SK-N-SH (cell line): ENCODE measurements around the gene PCDHA11. TPM values are rescaled to one million over a fixed set of nuclear protein-coding genes. Genes with fewer than 3 reads are reported as not detected.

Source experiments
- CTCF ChIA-PET: fragments of 300-600, 350-600 bp; formaldehyde crosslinking; extraction: SDS; loops from one replicate; lab custom pipeline; 2021; lab: Yijun Ruan, JAX
- POLR2A ChIA-PET: fragments of 350-600 bp; sonication (Branson Sonifier 250); formaldehyde crosslinking; extraction: SDS; loops from one replicate; lab custom pipeline; 2020; ENCODE audit warnings: antibody characterized with exemption, inconsistent platforms; lab: Yijun Ruan, JAX
- DNase-seq: peaks from one replicate; pipeline ENCODE4 v3.0.0; 2012
- H2AFZ ChIP-seq: fragments of 200-600 bp; sonication (generic); 2 replicates; pipeline ENCODE4 v1.8.1; 2016; ENCODE audit warnings: antibody characterized with exemption, mild to moderate bottlenecking, low read depth
- H3F3A ChIP-seq: fragments of 200-600 bp; sonication (generic); replicated peaks from 2 replicates; pipeline ENCODE3; 2016; ENCODE audit warnings: antibody characterized with exemption, mild to moderate bottlenecking; ENCODE audit not compliant: insufficient read depth
- H3K27ac ChIP-seq, 2 experiments: fragments of 200-500 bp in 1 of 2; fragments of 200-600 bp in 1 of 2; sonication (Bioruptor generic) in 1 of 2; sonication (generic), shearing (Covaris generic) in 1 of 2; 2 replicates each; pipeline versions ENCODE4 v1.5.1 to v1.6.1; 2014 to 2016; ENCODE audit warnings: low read depth in 2 of 2, inconsistent platforms in 1 of 2, low read length in 1 of 2, mild to moderate bottlenecking in 1 of 2, mixed read lengths in 1 of 2
- H3K27me3 ChIP-seq: fragments of 200-600 bp; sonication (generic), shearing (Covaris generic); 2 replicates; pipeline ENCODE4 v1.6.1; 2016; ENCODE audit warnings: mixed run types; ENCODE audit not compliant: insufficient read depth
- H3K36me3 ChIP-seq, 2 experiments: fragments of 200-500 bp in 1 of 2; fragments of 200-600 bp in 1 of 2; sonication (Bioruptor generic) in 1 of 2; sonication (generic) in 1 of 2; replicated peaks in 1 of 2; 2 replicates each; pipeline versions ENCODE3 to v1.5.1; 2014 to 2016; ENCODE audit warnings: low read length in 1 of 2, mild to moderate bottlenecking in 1 of 2; ENCODE audit not compliant: insufficient read depth in 2 of 2, control insufficient read depth in 1 of 2
- H3K4me1 ChIP-seq, 2 experiments: fragments of 200-500 bp in 1 of 2; fragments of 200-600 bp in 1 of 2; sonication (Bioruptor generic) in 1 of 2; sonication (generic), shearing (Covaris generic) in 1 of 2; 2 replicates each; pipeline versions ENCODE4 v1.5.1 to v1.6.1; 2014 to 2016; ENCODE audit warnings: low read depth in 1 of 2, low read length in 1 of 2, mixed run types in 1 of 2; ENCODE audit not compliant: insufficient read depth in 2 of 2, control insufficient read depth in 1 of 2
- H3K4me2 ChIP-seq: fragments of 200-600 bp; sonication (generic), shearing (Covaris generic); 2 replicates; pipeline ENCODE4 v1.6.1; 2017; ENCODE audit warnings: mixed run types
- H3K4me3 ChIP-seq, 2 experiments: fragments of 200-500 bp in 1 of 2; fragments of 200-600 bp in 1 of 2; sonication (Bioruptor generic) in 1 of 2; sonication (generic), shearing (Covaris generic) in 1 of 2; 2 replicates each; pipeline versions ENCODE4 v1.5.1 to v1.8.1; 2014 to 2016; ENCODE audit warnings: low read depth in 2 of 2, inconsistent platforms in 1 of 2, low read length in 1 of 2, mild to moderate bottlenecking in 1 of 2, mixed read lengths in 1 of 2, moderate library complexity in 1 of 2
- H3K79me2 ChIP-seq: fragments of 200-600 bp; sonication (generic); 2 replicates; pipeline ENCODE4 v1.8.1; 2017; ENCODE audit warnings: mild to moderate bottlenecking; ENCODE audit not compliant: insufficient read depth
- H3K9ac ChIP-seq: fragments of 200-600 bp; sonication (generic); 2 replicates; pipeline ENCODE4 v1.6.1; 2017; ENCODE audit warnings: mixed run types
- H3K9me2 ChIP-seq: fragments of 200-600 bp; sonication (generic); 2 replicates; pipeline ENCODE4 v1.6.1; 2017; ENCODE audit warnings: mixed run types
- H3K9me3 ChIP-seq: fragments of 200-600 bp; sonication (generic); 2 replicates; pipeline ENCODE4 v1.6.1; 2017; ENCODE audit warnings: mixed run types, mild to moderate bottlenecking, moderate library complexity
- H4K20me1 ChIP-seq: fragments of 200-600 bp; sonication (generic); 2 replicates; pipeline ENCODE4 v1.6.1; 2017; ENCODE audit warnings: mild to moderate bottlenecking, mixed run types; ENCODE audit not compliant: insufficient read depth
- CHD2 ChIP-seq: fragments of 150-350 bp; IDR thresholded peaks from 2 replicates; pipeline ENCODE4 v1.6.1; 2018; ENCODE audit warnings: low read length; ENCODE audit not compliant: partially characterized antibody
- CTCF ChIP-seq: fragments of 200-600 bp; sonication (generic); IDR thresholded peaks from 2 replicates; pipeline ENCODE4 v1.6.1; 2017; ENCODE audit warnings: antibody characterized with exemption, mild to moderate bottlenecking, moderate library complexity
- EZH2phosphoT487 ChIP-seq: fragments of 200-600 bp; sonication (generic); IDR thresholded peaks from 2 replicates; pipeline ENCODE4 v1.6.1; 2017; ENCODE audit warnings: low read depth, mixed run types, mild to moderate bottlenecking, antibody characterized with exemption, moderate library complexity, borderline replicate concordance
- FOXJ3 ChIP-seq: sonication (generic); formaldehyde crosslinking; IDR thresholded peaks from 2 replicates; pipeline ENCODE4 v1.5.1; 2020; ENCODE audit warnings: mild to moderate bottlenecking, missing genetic modification reagents
- GATA2 ChIP-seq: sonication (generic); formaldehyde crosslinking; IDR thresholded peaks from 2 replicates; pipeline ENCODE4 v1.5.0; 2020; ENCODE audit warnings: mild to moderate bottlenecking, missing genetic modification reagents
- IRF3 ChIP-seq: fragments of 150-350 bp; IDR thresholded peaks from 2 replicates; pipeline ENCODE4 v1.6.1; 2016; ENCODE audit warnings: mild to moderate bottlenecking, low read depth, low read length
- MAX ChIP-seq: IDR thresholded peaks from 2 replicates; pipeline ENCODE4 v1.4.0; 2012; ENCODE audit warnings: low read depth
- MEF2A ChIP-seq: IDR thresholded peaks from 2 replicates; pipeline ENCODE4 v1.4.0; 2012; ENCODE audit warnings: low read depth, borderline replicate concordance
- NFIC ChIP-seq: IDR thresholded peaks from 2 replicates; pipeline ENCODE4 v1.4.0; 2012; ENCODE audit warnings: borderline replicate concordance
- NRF1 ChIP-seq: IDR thresholded peaks from 2 replicates; pipeline ENCODE4 v1.6.1; 2012; ENCODE audit warnings: low read depth, mild to moderate bottlenecking, low read length
- RCOR1 ChIP-seq: fragments of 150-350 bp; IDR thresholded peaks from 2 replicates; pipeline ENCODE4 v1.6.1; 2017; ENCODE audit warnings: antibody characterized with exemption, low read length
- REST ChIP-seq: IDR thresholded peaks from 2 replicates; pipeline ENCODE4 v1.6.1; 2012; ENCODE audit warnings: mild to moderate bottlenecking, low read depth, low read length, moderate library complexity
- SIN3A ChIP-seq: IDR thresholded peaks from 2 replicates; pipeline ENCODE4 v1.6.1; 2012; ENCODE audit warnings: low read depth, mild to moderate bottlenecking, low read length, moderate library complexity, borderline replicate concordance
- USF1 ChIP-seq: IDR thresholded peaks from 2 replicates; pipeline ENCODE4 v1.4.0; 2012; ENCODE audit warnings: low read depth, borderline replicate concordance
- USF2 ChIP-seq: fragments of 150-350 bp; IDR thresholded peaks from 2 replicates; pipeline ENCODE4 v1.6.1; 2017; ENCODE audit warnings: antibody characterized with exemption, low read length, low read depth, borderline replicate concordance
- ZBTB33 ChIP-seq: IDR thresholded peaks from 2 replicates; pipeline ENCODE4 v1.4.0; 2012; ENCODE audit warnings: low read depth, borderline replicate concordance
- WGBS: methylation state at CpG from one replicate; pipeline ENCODE4 v1.1.6; 2017; ENCODE audit warnings: low lambda C conversion rate; 5-methylcytosine and 5-hydroxymethylcytosine counted together
- polyA plus RNA-seq, 3 experiments: library from polyadenylated mRNA; depleted of rRNA; stranded (reverse); fragments of >200 nt; gene quantifications; 2 replicates each; pipeline ENCODE4 v1.2.3, GENCODE V29; 2012

Gene PCDHA11
- polyA plus RNA-seq, 1 of the 3 experiments (the other 2 are of a cell fraction), result not detected

GRCh38 chr5:140857987-140858240 is 10.8 kb upstream of the PCDHA11 start:
- no peak overlapping the region for H3K27ac ChIP-seq
- no peaks in the 10 kb centered on the region for H3F3A ChIP-seq
- no peak for DNase-seq
- H3K9me2 ChIP-seq, result no peaks in the 10 kb centered on the region
- CTCF ChIA-PET, result interaction anchor here (9.2 kb wide), 1 partner anchor 17 kb away, joined by 132 read pairs; the partner anchor contains the start of gene PCDHA8
- no peaks in the 10 kb centered on the region for H3K27me3 ChIP-seq
- POLR2A ChIA-PET, result no interaction called here
- no peaks in the 10 kb centered on the region for H3K4me1 ChIP-seq
- no peaks in the 10 kb centered on the region for H3K79me2 ChIP-seq
- TF ChIP-seq RCOR1 (no peak), GATA2 (CRISPR knock-in tag) (no peak), MEF2A (no peak), CTCF (no peak), NRF1 (no peak), FOXJ3 (CRISPR knock-in tag) (no peak), MAX (no peak), REST (no peak), ZBTB33 (no peak), USF2 (no peak), IRF3 (no peak), SIN3A (no peak), CHD2 (no peak), EZH2phosphoT487 (no peak), USF1 (no peak), NFIC (no peak)
- TF ChIP-seq, all 33 proteins: peak for 0
- Histone ChIP-seq H4K20me1 (no peaks in the 10 kb centered on the region), H3K4me2 (no peak overlapping the region), H3K36me3 (no peaks in the 10 kb centered on the region), H3K9ac (no peak overlapping the region), H2AFZ (no peak overlapping the region), H3K4me3 (no peak overlapping the region), H3K9me3 (no peaks in the 10 kb centered on the region)
- WGBS, result 80% methylated on average over 2 of the region's 22 CpGs
